ENCODE measurements around the gene PDLIM3.
"Not testable (repeated sequence)": the region's sequence is repeated elsewhere in the genome, so short reads cannot be mapped to it uniquely, and the experiment has no call there.

PDLIM3 gene

DNA sequence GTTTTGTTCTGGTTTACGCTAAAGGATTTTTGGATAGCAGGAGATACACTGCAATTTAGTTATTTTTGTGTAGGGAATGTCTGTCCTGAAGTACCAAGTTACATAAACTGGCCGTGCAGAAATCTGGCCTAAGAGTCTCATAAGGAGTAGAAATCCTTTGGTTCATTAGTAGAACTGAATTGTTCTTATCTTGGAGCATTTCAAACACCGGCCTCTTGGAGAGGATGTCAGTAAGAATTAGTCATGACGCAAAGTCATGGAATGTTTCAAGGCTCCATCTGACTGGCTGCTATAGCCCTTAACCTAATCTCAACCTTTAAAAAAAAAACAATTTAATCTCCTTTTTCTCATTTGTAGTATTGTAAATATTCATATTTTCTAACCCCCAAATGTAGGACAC lies 15.2 kb downstream of the PDLIM3 start:
- no peak for DNase-seq (ENCODE audit: low read depth)

DNA sequence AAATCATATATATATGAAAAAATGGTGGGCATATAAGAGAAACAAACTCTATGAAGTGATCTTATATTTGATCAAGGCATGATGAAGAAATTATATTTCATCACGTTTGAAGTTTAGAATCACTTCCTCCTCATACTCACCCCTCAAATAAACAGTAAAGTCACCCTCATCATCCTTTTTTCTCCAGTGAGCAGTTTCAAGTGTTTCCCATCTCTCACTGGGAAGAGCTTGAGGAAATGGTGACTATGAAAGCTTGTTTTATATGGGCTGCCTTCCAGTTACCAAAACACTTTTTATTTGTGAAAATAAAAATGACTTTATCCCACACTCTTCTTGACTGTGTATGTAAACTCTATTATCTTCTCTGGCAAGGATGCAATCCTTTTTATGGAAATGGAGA lies 16.8 kb downstream of the PDLIM3 start:
- DNase-seq (ENCODE audit: low read depth), result no peak

DNA sequence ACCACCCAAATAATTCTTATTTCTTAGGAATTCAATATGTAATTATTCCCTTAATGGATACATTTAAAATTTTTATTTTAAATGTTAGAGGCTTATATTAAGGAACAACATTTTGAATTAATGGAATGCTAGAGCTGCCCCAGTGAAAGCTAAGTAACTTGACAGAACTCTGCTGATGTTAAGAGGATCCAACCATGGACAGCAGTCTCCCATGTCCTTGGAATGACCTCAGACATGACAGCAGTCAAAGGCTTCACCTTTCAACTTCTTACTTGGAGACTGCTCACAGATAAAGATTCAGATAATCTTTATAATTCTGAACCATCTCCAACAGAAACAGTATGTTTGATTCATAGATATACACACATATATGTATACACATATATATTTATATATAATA lies 17.2 kb downstream of the PDLIM3 start:
- no peak for DNase-seq (ENCODE audit: low read depth)

DNA sequence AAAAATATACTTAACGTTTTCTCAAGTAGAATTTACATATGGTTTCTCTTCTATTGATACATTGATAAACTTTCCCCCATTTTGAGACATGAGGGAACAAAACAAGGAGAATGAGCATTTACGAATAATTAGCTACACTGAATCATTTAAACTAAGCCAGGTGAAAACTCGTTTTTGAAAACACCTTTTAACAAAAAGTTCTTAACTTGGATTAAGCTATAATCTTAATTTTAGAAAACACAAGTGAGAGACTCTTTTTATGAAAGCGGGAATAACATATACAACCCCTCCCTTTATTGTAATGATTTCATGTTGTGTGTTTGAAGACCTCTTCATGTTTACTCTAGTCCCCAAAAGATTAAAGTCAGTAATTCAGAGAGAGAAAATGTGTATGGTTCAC lies 20.1 kb downstream of the PDLIM3 start:
- no peak for DNase-seq (ENCODE audit: low read depth)

DNA sequence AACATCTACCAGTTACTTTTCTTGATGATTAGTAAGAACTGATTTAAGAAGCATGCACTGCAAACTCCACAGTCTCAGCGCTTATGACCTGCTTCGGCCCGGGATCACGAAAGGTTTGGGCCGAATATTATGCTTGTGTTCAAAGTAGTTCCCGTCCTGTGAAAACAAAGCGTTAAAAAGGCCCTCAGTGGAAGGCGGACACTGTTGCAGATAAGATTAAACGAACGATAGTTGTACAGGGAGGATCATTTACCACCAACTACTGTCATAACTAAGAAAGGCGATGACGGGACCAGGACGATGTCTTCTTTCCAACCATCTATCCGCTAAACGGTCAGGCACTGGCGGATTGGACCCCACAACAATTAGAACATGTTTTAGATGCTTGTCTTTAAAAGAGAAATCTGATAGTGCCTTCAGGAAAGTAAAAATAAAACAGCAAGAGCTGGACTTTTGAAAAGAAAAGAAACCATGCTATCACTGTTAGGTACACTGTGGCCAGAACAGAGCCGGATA lies 21.1 kb downstream of the PDLIM3 start:
- DNase-seq (ENCODE audit: low read depth), result no peak

DNA sequence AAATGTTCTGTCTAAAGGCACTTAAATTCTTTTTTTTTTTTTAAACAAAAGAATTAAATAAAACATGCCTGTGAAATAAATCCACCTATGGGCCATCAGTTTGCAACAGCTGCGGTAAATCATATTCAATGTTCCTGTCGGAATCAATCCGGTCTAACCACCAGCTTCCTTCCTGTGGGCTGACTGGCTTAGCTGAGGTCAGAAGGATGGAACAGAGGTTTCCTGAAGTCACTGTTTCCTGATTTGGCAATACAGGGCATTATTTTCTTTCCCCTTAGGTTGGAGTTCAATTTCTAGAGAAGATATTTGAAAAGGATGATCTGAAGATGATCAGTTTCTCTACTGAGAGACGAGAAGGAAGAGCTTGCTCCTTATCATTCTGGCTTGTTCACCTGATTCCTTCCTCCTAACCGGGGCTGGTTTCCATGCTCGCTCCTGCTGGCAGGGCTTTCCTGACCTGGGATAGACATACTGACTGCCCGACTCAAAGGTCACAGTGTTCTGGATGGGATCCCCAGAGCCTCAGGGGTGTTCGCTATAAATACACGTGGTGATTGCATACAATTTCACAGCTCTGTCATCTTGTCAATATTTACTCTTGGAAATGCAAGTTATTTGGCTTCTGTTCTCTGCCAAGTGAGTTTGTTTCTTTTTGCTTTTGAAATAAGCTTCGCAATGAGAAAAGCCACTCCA lies 21.7 kb downstream of the PDLIM3 start:
- DNase-seq (ENCODE audit: low read depth), result no peak

DNA sequence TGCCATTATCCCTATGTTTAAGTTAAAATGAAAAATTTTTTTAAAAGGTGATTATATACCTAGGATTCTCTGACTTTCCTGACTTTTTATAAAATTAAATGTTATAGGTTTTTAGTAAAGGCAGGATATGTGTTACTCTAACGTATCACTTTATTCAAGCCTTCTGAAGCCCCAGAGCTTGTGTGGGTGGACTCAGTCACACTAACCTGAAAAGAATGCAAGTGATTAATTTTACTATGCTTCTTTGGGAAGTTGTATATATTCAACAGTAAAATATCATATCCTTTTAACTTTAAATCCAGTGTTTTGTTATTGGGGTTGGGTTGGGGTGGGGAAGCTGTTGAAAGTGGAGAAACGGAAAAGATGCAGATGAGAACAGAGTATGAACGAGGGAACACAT lies 22.8 kb downstream of the PDLIM3 start:
- DNase-seq (ENCODE audit: low read depth), result no peak

DNA sequence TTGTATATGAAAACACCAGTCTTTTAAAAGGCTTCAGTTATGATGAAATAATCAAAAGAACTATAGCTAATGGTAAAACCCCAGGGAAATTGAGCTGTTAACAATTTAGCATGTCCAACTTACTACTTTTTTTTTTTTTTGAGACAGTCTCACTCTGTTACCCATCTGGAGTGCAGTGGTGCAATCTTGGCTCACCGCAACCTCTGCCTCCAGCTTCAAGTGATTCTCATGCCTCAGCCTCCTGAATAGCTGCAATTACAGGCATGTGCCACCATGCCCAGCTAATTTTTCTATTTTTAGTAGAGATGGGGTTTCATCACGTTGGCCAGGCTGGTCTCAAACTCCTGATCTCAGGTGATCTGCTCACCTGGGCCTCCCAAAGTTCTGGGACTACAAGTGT lies 24.1 kb downstream of the PDLIM3 start:
- DNase-seq (ENCODE audit: low read depth), result not testable (repeated sequence)

DNA sequence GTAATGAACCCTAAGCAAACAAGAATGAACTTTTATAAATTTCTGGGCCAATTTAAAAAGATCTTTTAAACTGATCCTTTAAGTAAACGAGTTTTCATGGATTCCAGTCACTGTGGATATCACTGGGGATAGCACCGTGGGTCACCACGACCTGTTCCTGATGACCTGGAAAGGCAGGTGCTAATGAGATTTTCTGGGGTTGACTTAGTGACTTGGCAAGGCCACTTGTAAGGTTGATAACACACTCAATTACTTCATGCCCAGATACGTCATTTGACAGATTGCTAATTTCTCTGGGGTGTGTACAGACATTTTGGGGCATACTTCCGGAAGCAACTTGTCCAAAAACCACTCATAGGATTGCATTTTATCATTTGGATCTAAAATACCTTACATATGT lies 24.5 kb downstream of the PDLIM3 start:
- DNase-seq (ENCODE audit: low read depth), result no peak

DNA sequence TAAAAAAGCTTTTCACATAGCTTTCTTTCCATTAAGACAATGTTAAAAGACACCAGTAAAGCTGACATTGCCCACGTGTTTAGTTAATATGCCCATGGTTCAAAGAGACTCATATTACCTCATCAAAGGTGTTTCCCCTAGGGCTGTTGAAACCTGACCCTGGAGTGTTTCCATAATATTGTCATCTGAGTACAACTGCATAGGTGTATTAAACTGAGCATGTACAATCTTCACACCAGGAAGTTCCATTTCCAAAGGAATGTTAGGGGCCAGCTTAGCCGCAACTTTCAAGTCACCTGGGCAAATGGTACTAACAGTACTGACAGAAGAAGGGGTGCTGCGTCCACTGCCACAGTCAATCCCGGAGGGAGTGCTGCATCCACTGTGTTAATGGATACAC lies 27.1 kb downstream of the PDLIM3 start:
- DNase-seq (ENCODE audit: low read depth), result no peak

DNA sequence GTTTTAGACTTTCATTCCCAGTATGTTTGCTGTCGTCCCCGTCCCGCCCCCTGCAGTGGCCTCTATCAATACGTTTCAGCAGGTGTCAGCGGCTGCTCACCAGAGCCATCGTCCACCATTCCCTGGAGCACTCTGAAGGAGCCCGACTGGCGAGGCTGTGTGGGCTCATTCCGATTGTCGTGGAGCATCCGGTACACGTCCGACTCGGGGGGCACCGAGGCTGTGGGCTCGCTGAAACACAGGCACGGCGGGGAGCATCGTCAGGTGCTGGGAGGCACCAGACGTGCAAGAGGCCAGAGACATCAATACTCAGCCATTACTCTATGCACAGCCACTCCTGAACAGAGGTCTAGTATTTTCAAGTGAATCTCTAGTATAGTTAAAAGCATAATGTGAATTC lies 28.9 kb downstream of the PDLIM3 start:
- no peak for DNase-seq (ENCODE audit: low read depth)

DNA sequence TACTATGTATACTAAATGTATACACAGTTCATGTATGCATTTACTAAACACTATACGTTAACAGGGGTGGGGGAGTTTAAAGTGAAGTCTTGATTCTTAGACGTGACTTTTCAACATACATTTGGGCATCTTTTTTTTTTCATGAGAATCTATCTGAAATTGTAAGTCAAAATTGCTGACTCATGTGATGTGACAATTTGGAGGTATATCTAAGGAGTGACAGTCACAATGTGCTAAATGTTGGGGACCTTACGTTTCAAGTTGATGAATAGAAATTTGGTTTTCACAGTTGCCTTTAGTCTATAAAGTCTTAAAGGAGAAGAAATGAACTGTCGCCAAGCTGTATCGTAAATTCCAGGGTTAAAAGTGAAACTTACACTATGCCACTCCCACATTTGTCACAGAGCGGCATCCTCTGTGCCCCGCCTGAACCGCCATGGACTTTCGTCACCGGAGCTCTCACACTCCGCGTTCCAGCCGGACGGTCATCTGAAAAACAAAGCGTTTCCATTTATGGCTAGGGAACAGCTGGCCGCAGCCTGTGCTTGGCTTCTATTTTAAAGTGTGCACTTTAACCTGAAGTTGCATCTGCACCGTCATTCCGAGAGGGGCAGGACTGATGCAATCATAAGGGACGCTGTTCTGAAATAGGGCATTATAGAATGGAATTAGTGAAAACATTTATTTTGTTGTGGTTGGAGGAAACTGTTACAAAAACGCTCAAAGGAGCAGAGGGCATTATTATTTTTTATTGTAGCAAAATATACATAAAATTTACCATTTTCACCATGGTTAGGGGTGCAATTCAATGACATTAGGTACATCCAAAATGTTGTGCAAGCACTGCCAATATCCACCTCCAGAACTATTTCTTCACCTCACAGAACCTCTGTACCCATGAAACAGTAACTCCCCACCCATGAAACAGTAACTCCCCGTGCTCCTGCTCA lies 30.9 kb downstream of the PDLIM3 start:
- no peak for DNase-seq (ENCODE audit: low read depth)

DNA sequence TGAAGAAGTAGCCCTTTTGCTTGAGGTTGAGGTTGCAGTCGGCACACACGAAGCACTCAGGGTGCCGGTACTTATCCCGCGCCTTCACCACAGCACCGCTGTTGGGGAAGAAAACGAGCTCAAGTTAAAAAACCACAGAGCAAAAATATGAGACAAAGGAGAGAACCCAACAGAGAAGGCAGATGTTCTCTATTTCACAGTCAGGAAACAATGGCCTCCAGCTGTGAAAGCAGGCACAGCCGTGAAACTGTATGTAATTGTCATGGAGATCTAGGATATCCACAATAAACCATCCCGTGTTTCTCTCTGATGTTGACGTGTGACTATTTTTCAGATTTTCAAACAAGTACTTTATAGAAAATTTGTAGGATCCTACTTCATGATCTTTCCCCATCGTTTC lies 32.9 kb downstream of the PDLIM3 start:
- DNase-seq (ENCODE audit: low read depth), result no peak

DNA sequence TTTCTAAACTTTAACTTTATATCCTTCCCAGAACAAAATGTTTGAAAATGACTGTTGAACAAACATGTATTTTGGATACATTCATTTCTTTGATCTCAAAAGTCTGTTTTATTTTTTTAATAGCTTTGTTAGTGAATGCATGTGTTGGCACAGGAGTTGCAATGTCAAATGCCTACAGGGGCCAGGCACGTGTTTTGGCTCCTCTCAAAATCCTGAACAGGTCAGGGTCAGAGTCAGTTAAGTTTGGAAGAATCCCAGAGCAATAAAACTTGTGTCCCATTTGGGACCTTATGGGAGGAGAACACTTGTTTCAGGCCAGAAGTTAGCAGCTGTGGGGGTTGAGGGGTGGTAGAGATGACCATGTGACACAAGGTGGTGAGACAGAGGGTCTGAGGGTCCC lies 34.7 kb downstream of the PDLIM3 start:
- no peak for DNase-seq (ENCODE audit: low read depth)

DNA sequence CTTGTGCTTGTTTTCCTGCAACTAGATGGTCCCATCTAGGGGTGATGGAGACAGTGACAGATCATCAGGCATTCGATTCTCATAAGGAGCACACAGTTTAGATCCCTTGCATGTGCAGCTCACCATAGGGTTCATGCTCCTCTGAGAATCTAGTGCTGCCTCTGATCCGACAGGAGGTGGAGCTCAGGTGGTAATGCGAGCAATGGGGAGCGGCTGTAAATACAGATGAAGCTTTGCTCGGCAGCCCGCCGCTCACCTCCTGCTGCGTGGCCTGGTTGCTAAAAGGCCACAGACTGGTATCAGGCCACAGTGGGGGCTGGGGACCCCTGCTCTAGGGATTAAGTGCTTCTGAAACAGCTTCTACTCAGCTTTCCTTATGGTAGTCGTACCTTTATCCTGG lies 35.3 kb downstream of the PDLIM3 start:
- no peak for DNase-seq (ENCODE audit: low read depth)

DNA sequence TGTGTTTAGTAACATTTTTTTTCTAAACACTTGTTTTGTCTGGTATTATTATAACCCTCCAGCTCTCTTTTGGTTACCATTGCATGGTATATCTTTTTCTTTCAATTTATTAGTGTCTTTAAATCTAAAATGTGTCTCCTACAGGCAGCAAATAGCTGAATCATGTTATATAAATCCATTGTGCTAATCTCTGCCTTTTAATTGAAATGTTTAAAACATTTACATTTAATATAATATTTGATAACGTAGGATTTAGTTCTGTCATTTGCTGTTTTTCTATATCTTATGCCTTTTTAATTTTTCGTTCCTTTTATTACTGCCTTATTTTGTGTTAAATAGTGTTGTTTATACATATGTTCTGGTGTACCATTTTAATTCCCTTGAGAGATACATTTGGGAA lies 46.7 kb downstream of the PDLIM3 start:
- no peak for DNase-seq (ENCODE audit: low read depth)

DNA sequence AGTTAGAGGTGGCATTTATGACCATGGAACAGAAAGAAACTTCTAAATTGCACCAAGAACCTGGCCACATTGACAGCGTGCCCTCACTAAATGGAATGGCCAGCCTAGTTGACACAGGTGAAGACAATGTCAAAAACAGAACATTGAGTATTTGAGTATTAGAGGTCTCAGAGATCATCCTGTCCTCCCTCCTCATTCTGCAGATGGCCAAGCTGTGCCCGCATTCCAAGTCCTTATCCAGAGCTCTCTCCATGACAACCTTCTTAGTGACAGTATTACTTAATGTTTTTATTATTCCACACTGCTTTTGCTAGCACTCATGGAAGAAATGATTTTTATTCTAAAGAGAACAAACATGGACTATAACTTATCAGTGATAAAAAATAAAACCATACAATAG lies 53.9 kb downstream of the PDLIM3 start:
- DNase-seq (ENCODE audit: low read depth), result no peak

DNA sequence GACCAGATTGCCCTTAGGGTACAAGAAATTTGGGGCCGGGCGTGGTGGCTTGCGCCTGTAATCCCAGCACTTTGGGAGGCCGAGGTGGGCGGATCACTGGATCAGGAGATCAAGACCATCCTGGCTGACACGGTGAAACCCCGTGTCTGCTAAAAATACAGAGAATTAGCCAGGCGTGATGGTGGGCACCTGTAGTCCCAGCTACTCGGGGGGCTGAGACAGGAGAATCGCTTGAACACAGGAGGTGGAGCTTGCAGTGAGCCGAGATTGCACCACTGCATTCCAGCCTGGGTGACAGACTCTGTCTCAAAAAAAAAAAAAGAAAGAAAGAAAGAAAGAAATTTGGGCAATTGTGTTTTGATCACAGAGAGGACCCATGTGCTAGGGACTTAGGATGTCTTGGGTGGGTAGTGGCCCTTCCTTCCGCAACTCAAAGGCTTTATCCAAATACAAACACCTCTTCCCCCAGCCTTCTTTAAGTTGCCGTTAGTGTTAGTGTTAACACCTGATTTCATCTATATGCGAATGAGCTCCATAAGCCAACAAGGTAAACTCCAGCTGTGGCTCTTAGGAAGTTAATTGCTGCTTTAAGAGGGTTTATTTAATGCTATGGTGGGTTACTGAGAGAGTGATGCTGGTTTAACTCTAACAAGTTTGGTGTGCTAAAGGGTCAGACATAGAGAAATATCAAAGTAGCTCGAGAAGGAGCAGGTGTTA lies 55.1 kb downstream of the PDLIM3 start:
- no peak for DNase-seq (ENCODE audit: low read depth)

DNA sequence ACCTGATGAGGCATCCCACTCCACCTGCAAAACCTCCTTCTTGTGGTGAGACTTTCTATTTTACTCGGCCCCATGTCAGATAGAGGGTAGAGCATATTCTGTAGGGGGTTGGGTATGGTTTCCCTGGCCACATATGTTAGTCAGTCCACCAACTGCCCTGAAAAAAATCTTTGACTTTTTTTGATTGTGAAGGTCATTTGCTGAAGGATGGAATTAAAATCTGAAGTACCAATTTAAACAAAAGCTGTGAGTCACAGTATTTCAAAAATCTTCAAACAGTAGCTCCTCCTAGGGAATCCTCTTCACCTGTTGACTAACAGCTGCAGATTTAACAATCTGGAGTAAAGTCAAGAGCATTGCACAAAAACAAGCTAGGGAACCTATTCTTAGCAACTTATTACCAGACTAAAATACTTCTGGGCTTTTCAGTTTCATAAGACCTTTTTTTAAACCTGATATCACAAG lies 55.8 kb downstream of the PDLIM3 start:
- DNase-seq (ENCODE audit: low read depth), result no peak

DNA sequence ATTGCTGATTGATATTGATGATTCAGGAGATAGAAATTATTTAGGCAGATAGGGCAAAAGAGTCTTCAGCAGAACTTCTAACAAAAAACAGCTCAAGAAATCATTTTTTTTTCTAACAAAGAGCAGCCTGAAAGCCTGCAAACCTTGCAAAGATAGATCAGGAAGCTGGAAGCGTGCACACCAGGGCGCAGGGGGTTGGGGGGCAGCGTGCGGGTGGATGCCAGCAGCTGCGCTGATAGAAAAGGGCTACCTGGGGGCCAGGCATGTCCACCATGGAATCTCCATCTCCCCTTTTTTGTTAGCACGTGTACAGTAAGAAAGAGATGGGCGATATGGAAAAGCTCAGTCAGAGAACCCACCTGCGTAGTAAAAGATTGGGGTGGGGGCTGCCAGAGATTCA lies 62.1 kb downstream of the PDLIM3 start:
- no peak for DNase-seq (ENCODE audit: low read depth)

DNA sequence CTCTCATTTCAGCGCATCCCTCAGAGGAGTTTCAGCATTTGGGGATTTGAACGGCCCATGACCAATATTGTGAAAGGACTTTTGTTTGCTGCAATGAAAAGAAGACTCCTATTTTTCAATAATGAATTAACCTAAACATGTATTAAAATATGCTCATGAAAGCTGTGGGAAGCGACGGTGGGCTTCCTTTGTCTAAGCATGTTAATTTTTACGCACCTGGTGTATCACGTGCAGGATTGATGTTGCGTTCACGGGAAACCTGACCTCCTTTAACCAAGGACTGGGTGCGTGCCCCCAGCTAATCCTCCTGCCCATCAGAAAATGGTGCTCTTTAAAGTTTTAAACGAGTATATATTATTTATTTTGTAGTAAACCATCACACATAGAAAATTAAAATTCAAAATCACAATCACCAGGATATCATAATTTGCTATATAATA lies 63.2 kb downstream of the PDLIM3 start:
- no peak for DNase-seq (ENCODE audit: low read depth)

All from stimulated activated CD8-positive, alpha-beta memory T cell treated with anti-CD3 and anti-CD28 coated beads, Interleukin-7, amount 100 ng/mL, for 24 hours (primary cell).